ENCODE data around the gene CA4.

DNA sequence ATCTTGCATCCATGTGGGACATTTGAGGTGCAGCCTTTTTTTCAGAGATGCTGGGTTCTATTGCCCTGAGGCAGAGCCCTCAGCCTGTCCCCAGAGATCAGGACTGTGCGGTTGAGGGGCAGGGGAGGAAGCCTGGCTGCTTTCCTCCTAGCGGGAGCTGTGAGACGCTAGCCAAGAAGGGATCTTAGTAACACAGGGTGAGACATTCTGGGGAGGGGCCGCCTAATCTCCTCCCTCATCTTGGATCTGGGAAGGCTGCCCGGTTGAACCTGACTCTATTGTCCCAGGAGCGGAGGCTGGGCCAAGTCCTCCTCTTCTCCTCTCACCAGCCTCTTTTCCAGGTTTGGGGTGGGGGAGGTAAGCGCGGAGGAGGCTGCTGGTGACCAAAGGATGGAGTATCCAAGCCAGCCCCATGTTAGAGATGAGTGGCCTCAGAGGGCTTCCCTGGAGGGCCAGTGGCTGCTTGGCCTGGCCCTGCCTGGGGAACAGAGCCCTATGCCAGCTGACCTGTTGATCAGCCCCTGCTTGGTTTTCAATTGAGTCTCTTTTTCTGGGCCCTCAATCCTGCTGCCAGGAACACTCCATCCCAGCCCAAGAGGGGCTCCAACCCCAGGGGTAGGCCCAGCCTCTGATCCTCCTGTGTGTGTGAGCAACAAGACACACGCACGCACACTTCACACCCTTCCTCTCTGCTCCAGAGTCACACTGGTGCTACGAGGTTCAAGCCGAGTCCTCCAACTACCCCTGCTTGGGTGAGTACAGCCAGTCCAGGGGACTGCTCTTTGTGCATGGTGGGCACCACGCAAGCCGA is 5.0 kb downstream of the CA4 start:
- TF ChIP-seq, protein P1, sequence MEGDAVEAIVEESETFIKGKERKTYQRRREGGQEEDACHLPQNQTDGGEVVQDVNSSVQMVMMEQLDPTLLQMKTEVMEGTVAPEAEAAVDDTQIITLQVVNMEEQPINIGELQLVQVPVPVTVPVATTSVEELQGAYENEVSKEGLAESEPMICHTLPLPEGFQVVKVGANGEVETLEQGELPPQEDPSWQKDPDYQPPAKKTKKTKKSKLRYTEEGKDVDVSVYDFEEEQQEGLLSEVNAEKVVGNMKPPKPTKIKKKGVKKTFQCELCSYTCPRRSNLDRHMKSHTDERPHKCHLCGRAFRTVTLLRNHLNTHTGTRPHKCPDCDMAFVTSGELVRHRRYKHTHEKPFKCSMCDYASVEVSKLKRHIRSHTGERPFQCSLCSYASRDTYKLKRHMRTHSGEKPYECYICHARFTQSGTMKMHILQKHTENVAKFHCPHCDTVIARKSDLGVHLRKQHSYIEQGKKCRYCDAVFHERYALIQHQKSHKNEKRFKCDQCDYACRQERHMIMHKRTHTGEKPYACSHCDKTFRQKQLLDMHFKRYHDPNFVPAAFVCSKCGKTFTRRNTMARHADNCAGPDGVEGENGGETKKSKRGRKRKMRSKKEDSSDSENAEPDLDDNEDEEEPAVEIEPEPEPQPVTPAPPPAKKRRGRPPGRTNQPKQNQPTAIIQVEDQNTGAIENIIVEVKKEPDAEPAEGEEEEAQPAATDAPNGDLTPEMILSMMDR (IDR thresholded peaks at IDR 0.05 in 2 of 3, conservative IDR thresholded peaks at IDR 0.05 in 1 of 3; ENCODE audit: control insufficient read depth in 2 of 3, extremely low read depth in 1 of 3, insufficient read depth in 1 of 3, low read depth in 3 of 3, low read length in 3 of 3) = no peak
- TF ChIP-seq, protein P2, sequence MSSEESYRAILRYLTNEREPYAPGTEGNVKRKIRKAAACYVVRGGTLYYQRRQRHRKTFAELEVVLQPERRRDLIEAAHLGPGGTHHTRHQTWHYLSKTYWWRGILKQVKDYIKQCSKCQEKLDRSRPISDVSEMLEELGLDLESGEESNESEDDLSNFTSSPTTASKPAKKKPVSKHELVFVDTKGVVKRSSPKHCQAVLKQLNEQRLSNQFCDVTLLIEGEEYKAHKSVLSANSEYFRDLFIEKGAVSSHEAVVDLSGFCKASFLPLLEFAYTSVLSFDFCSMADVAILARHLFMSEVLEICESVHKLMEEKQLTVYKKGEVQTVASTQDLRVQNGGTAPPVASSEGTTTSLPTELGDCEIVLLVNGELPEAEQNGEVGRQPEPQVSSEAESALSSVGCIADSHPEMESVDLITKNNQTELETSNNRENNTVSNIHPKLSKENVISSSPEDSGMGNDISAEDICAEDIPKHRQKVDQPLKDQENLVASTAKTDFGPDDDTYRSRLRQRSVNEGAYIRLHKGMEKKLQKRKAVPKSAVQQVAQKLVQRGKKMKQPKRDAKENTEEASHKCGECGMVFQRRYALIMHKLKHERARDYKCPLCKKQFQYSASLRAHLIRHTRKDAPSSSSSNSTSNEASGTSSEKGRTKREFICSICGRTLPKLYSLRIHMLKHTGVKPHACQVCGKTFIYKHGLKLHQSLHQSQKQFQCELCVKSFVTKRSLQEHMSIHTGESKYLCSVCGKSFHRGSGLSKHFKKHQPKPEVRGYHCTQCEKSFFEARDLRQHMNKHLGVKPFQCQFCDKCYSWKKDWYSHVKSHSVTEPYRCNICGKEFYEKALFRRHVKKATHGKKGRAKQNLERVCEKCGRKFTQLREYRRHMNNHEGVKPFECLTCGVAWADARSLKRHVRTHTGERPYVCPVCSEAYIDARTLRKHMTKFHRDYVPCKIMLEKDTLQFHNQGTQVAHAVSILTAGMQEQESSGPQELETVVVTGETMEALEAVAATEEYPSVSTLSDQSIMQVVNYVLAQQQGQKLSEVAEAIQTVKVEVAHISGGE (CRISPR knock-in tag; IDR thresholded peaks at IDR 0.05) = no peak
- no peak for TF ChIP-seq CHD2 (IDR thresholded peaks at IDR 0.05; ENCODE audit: borderline replicate concordance, low read depth, low read length)
- TF ChIP-seq CHD4 (IDR thresholded peaks at IDR 0.05) = no peak
- no peak for TF ChIP-seq MEF2B (IDR thresholded peaks at IDR 0.05; ENCODE audit: partially characterized antibody, poor library complexity, severe bottlenecking)
